ENCODE measurements around the gene MCM7.

MCM7 gene

GRCh38 chr7:100077205-100077604 lies 24.0 kb downstream of the MCM7 start:
- no peak overlapping the region for H3K4me3 ChIP-seq (ENCODE audit: low read depth, low read length)
- TF ChIP-seq CTCF (conservative IDR thresholded peaks at IDR 0.05; ENCODE audit: low read depth, low read length), result no peak
- DNase-seq (ENCODE audit: low read depth), result no peak

- no peak for TF ChIP-seq CTCF (conservative IDR thresholded peaks at IDR 0.05; ENCODE audit: low read depth, low read length)
- no peak for DNase-seq (ENCODE audit: low read depth)
- no peak overlapping the region for H3K4me3 ChIP-seq (ENCODE audit: low read depth, low read length)
Measured at GRCh38 chr7:100075418-100075817, 25.8 kb downstream of the MCM7 start.

- no peak overlapping the region for H3K4me3 ChIP-seq (ENCODE audit: low read depth, low read length)
- TF ChIP-seq CTCF (conservative IDR thresholded peaks at IDR 0.05; ENCODE audit: low read depth, low read length), result no peak
- no peak for DNase-seq (ENCODE audit: low read depth)
Measured at GRCh38 chr7:100074841-100075240, 26.4 kb downstream of the MCM7 start.

- DNase-seq (ENCODE audit: low read depth), result no peak
- no peak overlapping the region for H3K4me3 ChIP-seq (ENCODE audit: low read depth, low read length)
- no peak for TF ChIP-seq CTCF (conservative IDR thresholded peaks at IDR 0.05; ENCODE audit: low read depth, low read length)
Measured at GRCh38 chr7:100072462-100072861, 28.7 kb downstream of the MCM7 start.

- TF ChIP-seq CTCF (conservative IDR thresholded peaks at IDR 0.05; ENCODE audit: low read depth, low read length), result no peak
- DNase-seq (ENCODE audit: low read depth), result no peak
- no peak overlapping the region for H3K4me3 ChIP-seq (ENCODE audit: low read depth, low read length)
Measured at GRCh38 chr7:100071018-100071723, 30.0 kb downstream of the MCM7 start.

GRCh38 chr7:100069991-100070390 lies 31.2 kb downstream of the MCM7 start:
- DNase-seq (ENCODE audit: low read depth), result no peak
- no peak overlapping the region for H3K4me3 ChIP-seq (ENCODE audit: low read depth, low read length)
- TF ChIP-seq CTCF (conservative IDR thresholded peaks at IDR 0.05; ENCODE audit: low read depth, low read length), result no peak

GRCh38 chr7:100066953-100067352 lies 34.2 kb downstream of the MCM7 start:
- DNase-seq (ENCODE audit: low read depth), result no peak
- H3K4me3 ChIP-seq (ENCODE audit: low read depth, low read length), result no peak overlapping the region
- no peak for TF ChIP-seq CTCF (conservative IDR thresholded peaks at IDR 0.05; ENCODE audit: low read depth, low read length)
